Ovary (tissue), 9 donors: Measurements from ENCODE around the gene TENM4. TPM values are rescaled to one million over a fixed set of nuclear protein-coding genes. Genes with fewer than 3 reads are reported as not detected.

Source experiments
- DNase-seq, 5 donors: peaks; one replicate each; pipeline ENCODE4 v3.0.0-alpha.2; 2019 to 2020
- H3K27ac ChIP-seq, 2 donors: fragments of 200-600 bp; one replicate each; pipeline versions ENCODE4 v1.5.1 to v1.8.0; 2019 to 2022
- H3K27me3 ChIP-seq: fragments of 200-600 bp; one replicate; pipeline ENCODE4 v1.8.0; 2022
- H3K36me3 ChIP-seq: fragments of 200-600 bp; sonication (generic); one replicate; pipeline ENCODE4 v1.5.1; 2019
- H3K4me1 ChIP-seq: one replicate; pipeline ENCODE4 v1.8.1; 2013; ENCODE audit warnings: mild to moderate bottlenecking, moderate library complexity; ENCODE audit not compliant: insufficient read depth
- H3K4me3 ChIP-seq: fragments of 200-600 bp; sonication (generic); one replicate; pipeline ENCODE4 v1.5.1; 2017
- H3K9me3 ChIP-seq, 2 donors: fragments of 200-600 bp in 1 of 2; sonication (generic) in 1 of 2; one replicate each; pipeline versions ENCODE4 v1.5.1 to v1.8.1; 2013 to 2019; ENCODE audit warnings: mild to moderate bottlenecking in 1 of 2, moderate library complexity in 1 of 2
- EP300 ChIP-seq: sonication (generic); formaldehyde crosslinking; IDR thresholded peaks from one replicate; pipeline ENCODE4 v1.6.1; 2017; ENCODE audit warnings: antibody characterized with exemption
- POLR2A ChIP-seq: fragments of 450-650 bp; IDR thresholded peaks from one replicate; pipeline ENCODE4 v1.6.1; 2017; ENCODE audit warnings: antibody characterized with exemption, mild to moderate bottlenecking, moderate library complexity
- WGBS, 3 donors: extraction: QIAGEN DNeasy Blood & Tissue Kit in 1 of 3; methylation state at CpG; one replicate each; pipeline versions ENCODE4 v1.1.5 to v1.1.7; 2013 to 2017; 5-methylcytosine and 5-hydroxymethylcytosine counted together
- intact Hi-C, 4 donors: fragments of 100-400 bp; cut with DNase I; formaldehyde crosslinking; loops; one replicate each; pipeline versions ENCODE4 v1.11.0 to v1.15.1; 2022 to 2023
- polyA plus RNA-seq, 2 donors: library from polyadenylated mRNA; stranded (reverse); fragments of 200-250 nt in 1 of 2; fragments of 350-450 nt in 1 of 2; fragmentation: Illumina TruSeq in 1 of 2; extraction: RNeasy Lipid Tissue Mini Kit (QIAGEN cat#74804) in 1 of 2; gene quantifications; one replicate each; pipeline ENCODE4 v1.2.3, GENCODE V29; 2013 to 2014
- total RNA-seq, 7 donors: library from RNA; depleted of rRNA in 2 of 7; stranded (reverse); fragments of >200 nt in 2 of 7; fragmentation: NEBNext Ultra II Directional in 3 of 7; extraction: Animal tissue kit (Norgen Biotek cat#: 25700) in 3 of 7; gene quantifications; one replicate each; pipeline versions ENCODE4 v1.1.0 to v1.2.4, GENCODE V29; 2016 to 2023
- TF ChIP-seq, protein P1 (sequence below), 3 donors: fragments of 450-650 bp in 2 of 3; fragments of 200-600 bp in 1 of 3; IDR thresholded peaks; one replicate each; pipeline versions ENCODE4 v1.5.1 to v1.8.0; 2016 to 2022; ENCODE audit warnings: antibody characterized with exemption in 3 of 3, mild to moderate bottlenecking in 1 of 3
- donor health status: DM: no; HTN: no; CAD: no; lungs with moderate emphysema.
- donor health status: DM: no; HTN: no; CAD: no.
- donor health status: Bipolar disorder and iron deficiency.
- donor health status: DM: yes; HTN: yes; CAD: no.
- donor health status: DM: no; HTN: no; CAD: no.
- donor health status: DM: yes; HTN: yes; CAD: no.

Gene TENM4
- total and polyA plus RNA-seq, 9 donors: 11.0 to 206 (median 107) TPM

DNA sequence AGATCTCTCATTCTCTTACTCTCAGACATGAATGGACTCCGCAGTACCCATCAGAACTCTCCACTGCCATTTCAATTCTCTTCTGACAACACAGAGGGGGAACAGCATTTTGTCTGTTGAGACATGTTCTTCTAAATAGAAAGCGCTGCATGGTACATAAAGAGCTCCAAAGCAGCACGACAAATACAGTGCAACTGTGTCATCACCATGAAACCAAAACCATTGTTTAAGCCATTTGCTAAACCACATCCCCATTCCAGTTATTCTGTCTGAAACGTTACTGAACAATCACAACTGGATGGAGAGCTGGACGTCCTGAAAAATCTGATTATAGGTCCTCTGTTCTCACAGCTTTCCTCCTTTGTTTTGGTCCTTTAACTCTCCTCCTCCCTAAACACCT is 17.9 kb upstream of the TENM4 start:
- Histone ChIP-seq H3K4me1 (no peaks in the 10 kb centered on the region), H3K27ac (no peak overlapping the region), H3K36me3 (no peaks in the 10 kb centered on the region), H3K27me3 (no peaks in the 10 kb centered on the region), H3K9me3 (no peaks in the 10 kb centered on the region), H3K4me3 (no peak overlapping the region)
- 76 to 81% (median 80%) methylated on average over 5 of the region's 5 CpGs for WGBS, 3 donors
- TF ChIP-seq, protein P1, sequence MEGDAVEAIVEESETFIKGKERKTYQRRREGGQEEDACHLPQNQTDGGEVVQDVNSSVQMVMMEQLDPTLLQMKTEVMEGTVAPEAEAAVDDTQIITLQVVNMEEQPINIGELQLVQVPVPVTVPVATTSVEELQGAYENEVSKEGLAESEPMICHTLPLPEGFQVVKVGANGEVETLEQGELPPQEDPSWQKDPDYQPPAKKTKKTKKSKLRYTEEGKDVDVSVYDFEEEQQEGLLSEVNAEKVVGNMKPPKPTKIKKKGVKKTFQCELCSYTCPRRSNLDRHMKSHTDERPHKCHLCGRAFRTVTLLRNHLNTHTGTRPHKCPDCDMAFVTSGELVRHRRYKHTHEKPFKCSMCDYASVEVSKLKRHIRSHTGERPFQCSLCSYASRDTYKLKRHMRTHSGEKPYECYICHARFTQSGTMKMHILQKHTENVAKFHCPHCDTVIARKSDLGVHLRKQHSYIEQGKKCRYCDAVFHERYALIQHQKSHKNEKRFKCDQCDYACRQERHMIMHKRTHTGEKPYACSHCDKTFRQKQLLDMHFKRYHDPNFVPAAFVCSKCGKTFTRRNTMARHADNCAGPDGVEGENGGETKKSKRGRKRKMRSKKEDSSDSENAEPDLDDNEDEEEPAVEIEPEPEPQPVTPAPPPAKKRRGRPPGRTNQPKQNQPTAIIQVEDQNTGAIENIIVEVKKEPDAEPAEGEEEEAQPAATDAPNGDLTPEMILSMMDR (IDR thresholded peaks at IDR 0.05): no peak
- no peak for TF ChIP-seq POLR2A
- no peak for TF ChIP-seq EP300
- intact Hi-C loops: no loop called here
- DNase-seq: no peak

DNA sequence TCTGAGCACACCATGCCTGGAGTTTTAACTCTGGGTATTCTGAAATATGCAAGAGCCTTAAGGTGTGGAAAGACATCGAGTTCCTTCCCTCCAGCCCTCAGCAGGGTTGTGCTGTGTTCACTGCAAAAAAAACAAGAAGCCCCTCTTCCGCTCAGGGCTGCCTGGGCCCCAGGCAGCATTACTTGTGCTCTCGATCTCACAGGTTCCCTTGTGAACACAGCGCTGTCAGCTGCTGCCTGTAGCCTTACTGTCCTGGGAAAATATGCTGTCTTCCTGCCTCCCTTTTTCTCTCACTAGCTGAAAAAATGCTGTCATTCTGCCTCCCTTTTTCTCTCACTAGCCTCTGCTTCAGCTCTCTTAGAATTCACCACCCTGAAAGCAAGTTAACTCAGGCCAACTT is 15.7 kb upstream of the TENM4 start:
- DNase-seq: no peak
- H3K9me3 ChIP-seq: no peaks in the 10 kb centered on the region
- no peaks in the 10 kb centered on the region for H3K27me3 ChIP-seq
- H3K4me1 ChIP-seq: no peaks in the 10 kb centered on the region
- H3K27ac ChIP-seq: no peak overlapping the region
- no peaks in the 10 kb centered on the region for H3K36me3 ChIP-seq
- intact Hi-C loops: no loop called here
- WGBS, 3 donors: 23 to 44% (median 37%) methylated on average over 4 of the region's 4 CpGs
- no peak overlapping the region for H3K4me3 ChIP-seq
- TF ChIP-seq POLR2A: no peak
- no peak for TF ChIP-seq EP300
- TF ChIP-seq, protein P1 (IDR thresholded peaks at IDR 0.05): no peak

DNA sequence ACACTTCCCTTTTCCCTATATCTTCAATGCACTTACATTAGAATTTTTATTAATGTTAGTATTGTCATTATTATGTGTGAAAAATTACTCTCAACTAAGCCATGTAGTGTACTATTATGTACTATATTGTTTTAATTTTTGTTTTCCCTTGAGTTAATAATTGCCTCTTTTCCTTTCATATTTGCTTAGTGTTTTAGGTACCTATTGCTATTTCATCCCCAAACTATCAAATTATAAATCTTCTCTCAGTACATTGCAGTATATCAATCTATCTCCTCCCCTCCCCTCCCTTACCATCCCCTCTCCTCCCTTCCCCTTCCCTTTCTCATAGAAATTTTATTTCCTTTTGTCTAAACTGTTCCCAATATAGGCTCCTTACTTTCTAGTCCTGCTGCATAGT is 12.8 kb upstream of the TENM4 start:
- DNase-seq: no peak
- intact Hi-C loops: no loop called here
- H3K27ac ChIP-seq: no peak overlapping the region
- no peaks in the 10 kb centered on the region for H3K9me3 ChIP-seq
- TF ChIP-seq POLR2A (no peak), EP300 (no peak)
- TF ChIP-seq, protein P1 (IDR thresholded peaks at IDR 0.05): no peak
- H3K4me3 ChIP-seq: no peak overlapping the region
- H3K4me1 ChIP-seq: no peaks in the 10 kb centered on the region
- no peaks in the 10 kb centered on the region for H3K27me3 ChIP-seq
- H3K36me3 ChIP-seq: no peaks in the 10 kb centered on the region

DNA sequence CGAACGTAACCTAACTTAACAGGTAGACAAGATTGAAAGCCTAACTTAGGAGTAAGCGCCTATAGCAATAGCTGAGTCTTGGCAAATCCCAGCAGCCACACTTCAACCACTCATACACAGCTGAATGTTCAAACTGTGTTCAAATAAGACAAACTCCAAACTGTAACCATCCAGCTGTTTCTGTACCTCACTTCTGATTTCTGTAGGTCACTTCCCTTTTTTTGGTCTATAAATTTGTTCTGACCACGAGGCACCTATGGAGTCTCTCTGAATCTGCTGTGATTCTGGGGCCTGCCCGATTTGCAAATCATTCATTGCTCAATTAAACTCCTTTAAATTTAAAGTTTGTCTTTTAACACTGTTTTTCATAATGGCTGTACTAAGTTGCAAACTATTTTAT is 8.2 kb upstream of the TENM4 start:
- Histone ChIP-seq H3K36me3 (no peaks in the 10 kb centered on the region), H3K27me3 (no peaks in the 10 kb centered on the region), H3K27ac (no peak overlapping the region), H3K4me3 (no peak overlapping the region), H3K4me1 (no peaks in the 10 kb centered on the region), H3K9me3 (no peaks in the 10 kb centered on the region)
- DNase-seq: no peak
- intact Hi-C loops: no loop called here
- TF ChIP-seq POLR2A (no peak), EP300 (no peak)
- TF ChIP-seq, protein P1 (IDR thresholded peaks at IDR 0.05): no peak
- WGBS, 3 donors: 72 to 94% (median 92%) methylated on average over 5 of the region's 5 CpGs
